Keratinocyte (primary cell): ENCODE measurements around the gene KCNMA1. TPM values are rescaled to one million over a fixed set of nuclear protein-coding genes. Genes with fewer than 3 reads are reported as not detected.
A peak's percentile ranks its signal among the peaks of the same experiment; 100 is the strongest.

Source experiments
- DNase-seq: peaks from one replicate; pipeline ENCODE4 v3.0.0-alpha.2; 2011; ENCODE audit warnings: low read depth, missing footprints, low spot score
- FAIRE-seq: peaks from 2 replicates; lab custom pipeline; 2011; peaks lifted over from hg19 to GRCh38; lab: Jason Lieb, UNC
- H2AFZ ChIP-seq: 2 replicates; pipeline ENCODE4 v1.6.0; 2012; ENCODE audit warnings: low read length, control low read depth, inconsistent platforms; ENCODE audit not compliant: control insufficient read depth
- H3K27ac ChIP-seq: 2 replicates; pipeline ENCODE4 v1.5.1; 2011; ENCODE audit warnings: low read length; ENCODE audit not compliant: control insufficient read depth, insufficient read depth
- H3K27me3 ChIP-seq: 3 replicates; pipeline ENCODE4 v1.6.0; 2011; ENCODE audit warnings: low read length; ENCODE audit not compliant: control insufficient read depth, insufficient read depth; ENCODE audit errors: extremely low read depth
- H3K36me3 ChIP-seq, 2 experiments: 2 replicates in 1 of 2; 3 replicates in 1 of 2; pipeline ENCODE4 v1.5.1; 2011; ENCODE audit warnings: low read length in 2 of 2, mild to moderate bottlenecking in 1 of 2; ENCODE audit not compliant: control insufficient read depth in 2 of 2, insufficient read depth in 2 of 2; ENCODE audit errors: extremely low read depth in 1 of 2
- H3K4me1 ChIP-seq: 3 replicates; pipeline ENCODE4 v1.5.1; 2011; ENCODE audit warnings: low read length; ENCODE audit not compliant: control insufficient read depth, insufficient read depth; ENCODE audit errors: extremely low read depth
- H3K4me2 ChIP-seq: 3 replicates; pipeline ENCODE4 v1.6.0; 2011; ENCODE audit warnings: low read depth, low read length; ENCODE audit not compliant: control insufficient read depth, insufficient read depth; ENCODE audit errors: extremely low read depth
- H3K4me3 ChIP-seq, 3 experiments: fragments of 200-600 bp in 1 of 3; sonication (generic) in 1 of 3; 2 replicates in 2 of 3; 3 replicates in 1 of 3; pipeline ENCODE4 v1.5.1; 2011 to 2016; ENCODE audit warnings: low read length in 3 of 3, mild to moderate bottlenecking in 3 of 3, control low read depth in 2 of 3, inconsistent platforms in 1 of 3, low read depth in 1 of 3, mixed read lengths in 1 of 3, mixed run types in 1 of 3, moderate library complexity in 1 of 3; ENCODE audit not compliant: control insufficient read depth in 2 of 3, insufficient read depth in 2 of 3; ENCODE audit errors: extremely low read depth in 1 of 3
- H3K79me2 ChIP-seq: 2 replicates; pipeline ENCODE4 v1.6.0; 2012; ENCODE audit warnings: low read length; ENCODE audit not compliant: control insufficient read depth, insufficient read depth
- H3K9ac ChIP-seq: 3 replicates; pipeline ENCODE4 v1.6.0; 2011; ENCODE audit warnings: low read length; ENCODE audit not compliant: control insufficient read depth, insufficient read depth; ENCODE audit errors: extremely low read depth
- H3K9me1 ChIP-seq: 3 replicates; pipeline ENCODE4 v1.6.0; 2011; ENCODE audit warnings: low read length; ENCODE audit not compliant: control insufficient read depth, insufficient read depth; ENCODE audit errors: extremely low read depth
- H3K9me3 ChIP-seq: 2 replicates; pipeline ENCODE4 v1.5.1; 2012; ENCODE audit warnings: low read depth, low read length; ENCODE audit not compliant: control insufficient read depth
- H4K20me1 ChIP-seq: 3 replicates; pipeline ENCODE4 v1.6.0; 2011; ENCODE audit warnings: low read length; ENCODE audit not compliant: control insufficient read depth, insufficient read depth; ENCODE audit errors: extremely low read depth
- CTCF ChIP-seq, 3 experiments: IDR thresholded peaks in 1 of 3; conservative IDR thresholded peaks in 1 of 3; optimal IDR thresholded peaks in 1 of 3; 2 replicates in 2 of 3; 3 replicates in 1 of 3; pipeline versions ENCODE3 to v1.5.1; 2011; ENCODE audit warnings: low read length in 3 of 3, mild to moderate bottlenecking in 3 of 3, moderate library complexity in 2 of 3, control low read depth in 1 of 3, inconsistent platforms in 1 of 3; ENCODE audit not compliant: insufficient read depth in 2 of 3; ENCODE audit errors: extremely low read depth in 1 of 3
- EZH2 ChIP-seq: IDR thresholded peaks from one replicate; pipeline ENCODE4 v1.6.1; 2012; ENCODE audit warnings: inconsistent platforms, mild to moderate bottlenecking, low read length, moderate library complexity
- dilution Hi-C: fragments of 300-500 bp; cut with MboI; formaldehyde crosslinking; loops from one replicate; pipeline ENCODE4 v1.7.0; 2020; ENCODE audit warnings: low sequenced_read_pairs; ENCODE audit not compliant: extremely low pct_ligation_motif_present
- polyA plus RNA-seq, 5 experiments: library from polyadenylated mRNA; depleted of rRNA in 3 of 5; stranded (reverse) in 3 of 5; stranded (forward) in 1 of 5; unstranded in 1 of 5; fragments of >200 nt; gene quantifications; 1 replicate in 1 of 5; 2 replicates in 3 of 5; 3 replicates in 1 of 5; pipeline versions ENCODE4 v1.2.1 to v1.2.3, GENCODE V29; 2011 to 2012; ENCODE audit warnings: missing spikeins in 2 of 5, low read depth in 1 of 5, low replicate concordance in 1 of 5

The KCNMA1 gene
- polyA plus RNA-seq, 1 donor (not counting 4 experiments of a cell fraction or from before 2014, with no cell fraction given): 6.3 TPM

DNA sequence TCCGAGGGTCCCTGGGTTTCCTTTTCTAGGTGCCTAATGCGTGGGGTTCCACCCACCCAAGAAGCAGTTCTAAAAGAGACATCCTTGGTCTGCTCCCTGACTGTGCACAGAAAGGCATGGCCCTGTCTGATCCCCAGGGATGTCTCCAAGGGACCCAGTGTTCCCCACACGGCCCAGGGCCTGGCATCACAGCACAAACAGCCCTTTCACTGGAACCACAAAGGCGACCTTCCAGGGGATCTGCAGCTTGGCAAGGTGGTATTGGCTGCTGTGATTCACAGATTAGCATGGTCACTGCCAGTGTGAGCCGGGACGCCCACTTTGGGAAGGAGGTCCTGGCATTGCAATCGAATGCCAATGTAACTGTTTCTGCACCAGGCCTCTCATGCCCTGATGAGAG lies 6.4 kb downstream of the KCNMA1 start:
- DNase-seq: no peak
- Histone ChIP-seq H2AFZ (no peak overlapping the region), H3K9ac (no peak overlapping the region), H3K27me3 (peaks cover 6% of the 10 kb centered on the region), H3K9me1 (no peaks in the 10 kb centered on the region), H3K4me1 (peaks cover 16% of the 10 kb centered on the region), H3K36me3 (no peaks in the 10 kb centered on the region), H3K79me2 (no peaks in the 10 kb centered on the region), H3K9me3 (no peaks in the 10 kb centered on the region), H4K20me1 (no peaks in the 10 kb centered on the region), H3K27ac (no peak overlapping the region), H3K4me2 (no peak overlapping the region), H3K4me3 (no peak overlapping the region)
- dilution Hi-C loops: no loop called here
- no peak for FAIRE-seq
- TF ChIP-seq EZH2 (no peak), CTCF (optimal IDR thresholded peaks at IDR 0.05 in 1 of 3, IDR thresholded peaks at IDR 0.05 in 1 of 3, conservative IDR thresholded peaks at IDR 0.05 in 1 of 3; ENCODE audit: extremely low read depth in 1 of 3, insufficient read depth in 2 of 3, low read length in 3 of 3) (no peak)

- no peaks in the 10 kb centered on the region for H4K20me1 ChIP-seq
- peak overlapping the region; percentile 52 for H3K27ac ChIP-seq
- DNase-seq (no peak), FAIRE-seq (no peak)
- no peak overlapping the region for H3K4me2 ChIP-seq
- no peaks in the 10 kb centered on the region for H3K36me3 ChIP-seq
- no peaks in the 10 kb centered on the region for H3K9me3 ChIP-seq
- dilution Hi-C loops: no loop called here
- no peak overlapping the region for H3K9ac ChIP-seq
- H3K9me1 ChIP-seq: no peaks in the 10 kb centered on the region
- no peaks in the 10 kb centered on the region for H3K79me2 ChIP-seq
- H3K27me3 ChIP-seq: no peaks in the 10 kb centered on the region
- H3K4me1 ChIP-seq: peaks cover 14% of the 10 kb centered on the region
- TF ChIP-seq CTCF (optimal IDR thresholded peaks at IDR 0.05 in 1 of 3, IDR thresholded peaks at IDR 0.05 in 1 of 3, conservative IDR thresholded peaks at IDR 0.05 in 1 of 3; ENCODE audit: extremely low read depth in 1 of 3, insufficient read depth in 2 of 3, low read length in 3 of 3) (no peak), EZH2 (no peak)
- H2AFZ ChIP-seq: no peak overlapping the region
- H3K4me3 ChIP-seq: no peak overlapping the region
Observed at GRCh38 chr10:77630507-77630848, 7.1 kb downstream of the KCNMA1 start.
